Measurements from ENCODE around the gene IGLL1.

Gene IGLL1

DNA sequence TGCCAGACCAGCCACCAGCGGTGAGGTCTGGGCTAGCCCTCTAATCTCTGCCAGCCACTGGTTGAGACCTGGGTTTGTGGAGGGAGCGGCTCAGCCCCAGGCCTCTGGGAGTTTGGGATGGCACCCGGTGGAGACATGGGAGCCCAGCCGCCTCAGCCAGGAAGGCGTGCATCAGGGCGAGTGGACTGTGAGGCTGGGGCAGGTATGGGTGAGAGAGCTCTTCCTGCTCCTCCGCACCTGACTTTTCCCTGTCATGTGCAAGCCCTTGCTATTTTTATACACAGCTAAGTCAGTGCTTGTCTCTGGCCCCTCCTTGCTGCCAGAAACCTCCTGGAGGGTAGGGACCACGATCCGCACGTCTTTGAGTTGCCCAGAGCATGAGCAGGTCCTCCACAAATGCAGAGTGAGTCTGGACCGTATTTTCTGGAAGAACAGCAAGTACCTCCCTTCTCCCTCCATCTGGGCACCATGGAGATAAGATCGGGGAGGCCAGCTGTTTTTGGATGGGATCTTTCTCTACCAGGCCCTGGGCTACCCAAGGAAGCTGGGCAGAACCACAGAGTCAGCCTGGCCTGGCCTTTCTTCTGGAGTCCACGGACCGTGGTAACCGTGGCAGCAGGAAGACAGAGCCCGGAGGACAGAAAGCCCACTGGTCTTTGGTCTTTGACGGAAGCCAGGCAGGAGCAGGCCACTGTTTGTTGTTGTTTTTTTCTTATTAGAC lies 53.3 kb downstream of the IGLL1 start:
- no peak for DNase-seq

DNA sequence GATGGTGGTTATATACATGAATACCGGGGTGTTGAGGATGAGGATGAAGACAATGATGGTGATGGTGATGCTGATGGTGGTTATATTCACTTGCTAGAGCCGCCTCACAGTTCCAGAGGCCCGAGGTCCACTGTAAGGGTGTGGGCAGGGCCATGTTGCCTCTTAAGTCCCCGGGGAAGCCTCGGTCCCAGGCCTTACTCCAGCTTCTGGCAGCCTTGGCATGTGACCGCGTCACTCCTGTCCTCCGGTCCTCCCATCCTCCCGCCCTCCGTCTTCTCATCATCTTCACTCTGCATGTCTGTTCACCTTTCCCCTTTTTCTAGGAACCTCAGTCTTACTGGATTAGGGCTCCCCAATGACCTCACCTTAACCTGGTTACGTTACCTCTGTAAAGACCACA lies 54.6 kb downstream of the IGLL1 start:
- no peak for DNase-seq

GRCh38 chr22:23524226-23524625 lies 55.9 kb downstream of the IGLL1 start:
- DNase-seq, result no peak

DNA sequence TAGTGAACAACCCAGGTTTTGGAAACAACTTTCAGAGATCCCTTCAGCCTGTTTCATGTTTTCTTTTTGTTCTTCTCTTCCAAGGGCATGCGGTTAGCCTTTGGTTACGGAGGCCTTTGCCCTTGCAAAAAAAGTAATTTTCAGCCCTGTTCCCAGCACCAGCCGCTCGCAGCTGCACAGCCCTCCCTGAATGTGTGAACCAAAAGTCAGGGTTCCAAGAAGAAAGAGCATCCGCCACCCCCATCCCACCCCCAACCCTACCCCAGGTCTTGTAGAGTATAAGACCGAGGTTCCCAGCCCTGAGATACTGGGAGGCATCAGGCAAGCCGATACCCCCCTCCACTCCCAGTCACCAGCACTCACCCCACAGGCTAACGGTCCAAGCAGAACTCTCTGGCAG lies 56.4 kb downstream of the IGLL1 start:
- DNase-seq, result no peak

Data from inflammatory macrophage treated with lipopolysaccharide for 4 hours (primary cell).